MV-4-11 (cell line): ENCODE results near the gene KCNN4.
"Not testable (repeated sequence)": the region's sequence is repeated elsewhere in the genome, so short reads cannot be mapped to it uniquely, and the experiment has no call there.

Source experiments
- DNase-seq: peaks from one replicate; lab custom pipeline; 2025; lab: John Stamatoyannopoulos, UW

The KCNN4 gene

GRCh38 chr19:43780706-43781525, at the start of gene KCNN4:
Gene KCNN4 (minus strand): TSS chr19:43780973. CDS start chr19:43780861, 112 bp downstream.
- peak; percentile 81 for DNase-seq

GRCh38 chr19:43826787-43827754, 46.3 kb upstream of the KCNN4 start, which contains the start of gene ZNF283:
Gene ZNF283 (plus strand): TSS chr19:43827321. CDS start chr19:43833505, 6,184 bp downstream.
- DNase-seq: peak; percentile 90

GRCh38 chr19:43824572-43824971, 43.8 kb upstream of the KCNN4 start:
- DNase-seq: not testable (repeated sequence)

- DNase-seq: not testable (repeated sequence)
These were observed 43.1 kb upstream of the KCNN4 start for GRCh38 chr19:43823856-43824255.

GRCh38 chr19:43820884-43821215, 40.1 kb upstream of the KCNN4 start:
- DNase-seq: no peak

GRCh38 chr19:43820098-43820883, 39.5 kb upstream of the KCNN4 start:
- no peak for DNase-seq

- DNase-seq: no peak
These were observed 37.7 kb upstream of the KCNN4 start for GRCh38 chr19:43818500-43818899.

- not testable (repeated sequence) for DNase-seq
These were observed 36.7 kb upstream of the KCNN4 start for GRCh38 chr19:43817454-43817853.

- no peak for DNase-seq
These were observed 34.0 kb upstream of the KCNN4 start for GRCh38 chr19:43814663-43815352.

GRCh38 chr19:43812688-43813087, 31.9 kb upstream of the KCNN4 start:
- DNase-seq: peak; percentile 69

- DNase-seq: no peak
These were observed 31.5 kb upstream of the KCNN4 start for GRCh38 chr19:43812259-43812658.

- DNase-seq: no peak
These were observed 31.1 kb upstream of the KCNN4 start for GRCh38 chr19:43811837-43812236.

- peak; percentile 79 for DNase-seq
These were observed 29.3 kb upstream of the KCNN4 start for GRCh38 chr19:43809762-43810696.

GRCh38 chr19:43807651-43808050, 26.9 kb upstream of the KCNN4 start:
- no peak for DNase-seq

GRCh38 chr19:43806848-43807247, 26.1 kb upstream of the KCNN4 start:
- no peak for DNase-seq

- DNase-seq: not testable (repeated sequence)
These were observed 25.6 kb upstream of the KCNN4 start for GRCh38 chr19:43806401-43806800.

- DNase-seq: no peak
These were observed 23.7 kb upstream of the KCNN4 start for GRCh38 chr19:43804432-43804831.

- DNase-seq: no peak
These were observed 21.6 kb upstream of the KCNN4 start, which contains the start of gene LYPD5 for GRCh38 chr19:43802216-43802951. Gene LYPD5 (minus strand): TSS chr19:43802447. CDS start chr19:43802380, 67 bp downstream.

GRCh38 chr19:43799502-43800142, 18.8 kb upstream of the KCNN4 start:
- DNase-seq: no peak
